Karpas-422 (cell line): ENCODE data around the gene MPPED1. TPM values are rescaled to one million over a fixed set of nuclear protein-coding genes. Genes with fewer than 3 reads are reported as not detected.

Experiments used
- DNase-seq: peaks from one replicate; pipeline ENCODE4 v3.0.0-alpha.2; 2015
- H2AFZ ChIP-seq: fragments of 200-600 bp; sonication (generic); 2 replicates; pipeline ENCODE4 v1.6.1; 2014; ENCODE audit warnings: antibody characterized with exemption, low read length, mixed read lengths
- H3K27ac ChIP-seq: fragments of 200-600 bp; sonication (generic); 2 replicates; pipeline ENCODE4 v1.5.1; 2014; ENCODE audit warnings: mild to moderate bottlenecking, low read length, moderate library complexity
- H3K27me3 ChIP-seq: fragments of 200-600 bp; sonication (generic); 2 replicates; pipeline ENCODE4 v1.6.1; 2014; ENCODE audit warnings: low read length, mixed read lengths
- H3K36me3 ChIP-seq: fragments of 200-600 bp; sonication (generic); 2 replicates; pipeline ENCODE4 v1.6.1; 2014; ENCODE audit warnings: low read length, mixed read lengths; ENCODE audit not compliant: insufficient read depth
- H3K4me1 ChIP-seq: fragments of 200-600 bp; sonication (generic); 2 replicates; pipeline ENCODE4 v1.6.1; 2014; ENCODE audit warnings: mild to moderate bottlenecking, low read length, mixed read lengths
- H3K4me2 ChIP-seq: fragments of 200-600 bp; sonication (generic); 2 replicates; pipeline ENCODE4 v1.6.1; 2014; ENCODE audit warnings: low read length, low read depth, mild to moderate bottlenecking; ENCODE audit not compliant: poor library complexity, severe bottlenecking
- H3K4me3 ChIP-seq: fragments of 200-600 bp; sonication (generic); 2 replicates; pipeline ENCODE4 v1.5.1; 2014; ENCODE audit warnings: mild to moderate bottlenecking, antibody characterized with exemption, low read length, mixed read lengths
- H3K79me2 ChIP-seq: fragments of 200-600 bp; sonication (generic); 2 replicates; pipeline ENCODE4 v1.6.1; 2014; ENCODE audit warnings: mild to moderate bottlenecking, low read length, mixed read lengths
- H3K9ac ChIP-seq: fragments of 200-600 bp; sonication (generic); 2 replicates; pipeline ENCODE4 v1.6.0; 2014; ENCODE audit warnings: low read length
- H3K9me2 ChIP-seq: fragments of 200-600 bp; sonication (generic), shearing (Covaris generic); replicated peaks from 2 replicates; pipeline ENCODE4 v1.6.0; 2014; ENCODE audit warnings: mild to moderate bottlenecking, low read length, moderate library complexity; ENCODE audit not compliant: insufficient read depth
- H3K9me3 ChIP-seq: fragments of 300-700, 200-600 bp; sonication (generic); 2 replicates; pipeline ENCODE4 v1.6.1; 2014; ENCODE audit warnings: low read length, mixed read lengths
- H4K20me1 ChIP-seq: fragments of 200-600 bp; sonication (generic); 2 replicates; pipeline ENCODE4 v1.6.1; 2014; ENCODE audit warnings: mild to moderate bottlenecking, antibody characterized with exemption, low read length, low read depth; ENCODE audit not compliant: insufficient read depth
- total RNA-seq: library from RNA; depleted of rRNA; stranded (reverse); fragments of >200 nt; shearing (Covaris generic); gene quantifications from 2 replicates; pipeline ENCODE4 v1.2.3, GENCODE V29; 2014; ENCODE audit warnings: low replicate concordance

The MPPED1 gene
- total RNA-seq, 1 experiment from 2014 or later, result 0.15 TPM

DNA sequence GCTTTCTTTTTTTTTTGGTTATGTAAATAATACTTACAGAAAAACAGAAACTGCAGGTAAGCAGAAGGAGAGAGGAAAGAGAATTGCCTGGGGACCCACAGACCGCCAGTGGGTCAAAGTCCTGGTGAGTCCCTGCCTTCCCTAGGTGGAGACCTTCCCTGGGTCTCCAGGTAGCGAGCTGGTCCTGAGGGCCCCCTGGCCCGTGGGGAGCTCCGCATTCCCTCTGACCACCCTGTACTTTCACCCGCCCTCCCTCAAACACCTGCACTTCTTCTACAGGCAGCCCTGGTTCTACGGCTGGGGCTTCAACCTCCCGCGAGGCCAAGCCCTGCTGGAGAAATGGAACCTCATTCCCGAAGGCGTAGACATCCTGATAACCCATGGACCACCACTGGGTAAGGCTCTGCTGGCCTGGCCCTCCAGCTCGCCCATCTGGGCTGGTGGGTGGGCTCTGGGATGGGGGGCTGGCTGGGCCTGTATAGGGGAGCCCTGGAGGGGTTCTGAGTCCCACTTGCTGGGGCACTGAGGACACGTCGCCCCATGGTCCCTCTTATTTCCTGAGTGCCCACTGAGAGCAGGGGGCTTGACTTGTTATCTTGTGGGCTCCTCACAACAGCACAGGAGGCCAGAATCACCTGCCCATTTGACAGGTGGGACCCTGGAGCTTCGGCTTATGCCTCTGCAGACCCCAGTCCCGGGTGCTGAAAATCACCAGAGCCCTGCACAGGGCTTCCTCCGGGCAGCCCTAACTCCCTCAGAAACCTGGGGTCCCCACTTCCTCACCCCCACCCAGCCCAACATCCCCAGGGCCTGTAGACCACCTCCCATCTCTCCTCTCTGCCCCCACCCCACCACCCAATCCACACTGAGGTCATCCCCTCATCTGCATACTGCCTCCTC lies 86.4 kb downstream of the MPPED1 start:
- Histone ChIP-seq H3K9me2 (no peaks in the 10 kb centered on the region), H3K4me2 (no peak overlapping the region), H3K36me3 (no peaks in the 10 kb centered on the region), H3K4me1 (no peaks in the 10 kb centered on the region), H3K9ac (no peak overlapping the region), H3K79me2 (no peaks in the 10 kb centered on the region), H3K9me3 (peaks cover 8% of the 10 kb centered on the region; the same call in 1 of the 2 replicates), H4K20me1 (no peaks in the 10 kb centered on the region), H3K4me3 (no peak overlapping the region), H2AFZ (no peak overlapping the region), H3K27ac (no peak overlapping the region), H3K27me3 (no peaks in the 10 kb centered on the region)
- no peak for DNase-seq

GRCh38 chr22:43498856-43499253 lies 87.0 kb downstream of the MPPED1 start:
- DNase-seq, result no peak
- Histone ChIP-seq H2AFZ (no peak overlapping the region), H3K4me1 (no peaks in the 10 kb centered on the region), H3K9me3 (peaks cover 8% of the 10 kb centered on the region; the same call in 1 of the 2 replicates), H3K9ac (no peak overlapping the region), H3K79me2 (no peaks in the 10 kb centered on the region), H3K9me2 (no peaks in the 10 kb centered on the region), H3K27me3 (no peaks in the 10 kb centered on the region), H4K20me1 (no peaks in the 10 kb centered on the region), H3K4me2 (no peak overlapping the region), H3K4me3 (no peak overlapping the region), H3K36me3 (no peaks in the 10 kb centered on the region), H3K27ac (no peak overlapping the region)

- H4K20me1 ChIP-seq, result no peaks in the 10 kb centered on the region
- H3K79me2 ChIP-seq, result no peaks in the 10 kb centered on the region
- H3K9me2 ChIP-seq, result no peaks in the 10 kb centered on the region
- no peaks in the 10 kb centered on the region for H3K27me3 ChIP-seq
- H3K4me1 ChIP-seq, result no peaks in the 10 kb centered on the region
- no peak overlapping the region for H3K27ac ChIP-seq
- H3K9ac ChIP-seq, result no peak overlapping the region
- DNase-seq, result no peak
- no peak overlapping the region for H3K4me3 ChIP-seq
- no peaks in the 10 kb centered on the region for H3K36me3 ChIP-seq
- H3K9me3 ChIP-seq, result peaks cover 8% of the 10 kb centered on the region; the same call in 1 of the 2 replicates
- no peak overlapping the region for H2AFZ ChIP-seq
- H3K4me2 ChIP-seq, result no peak overlapping the region
Measured at GRCh38 chr22:43500792-43501785, 89.3 kb downstream of the MPPED1 start.

DNA sequence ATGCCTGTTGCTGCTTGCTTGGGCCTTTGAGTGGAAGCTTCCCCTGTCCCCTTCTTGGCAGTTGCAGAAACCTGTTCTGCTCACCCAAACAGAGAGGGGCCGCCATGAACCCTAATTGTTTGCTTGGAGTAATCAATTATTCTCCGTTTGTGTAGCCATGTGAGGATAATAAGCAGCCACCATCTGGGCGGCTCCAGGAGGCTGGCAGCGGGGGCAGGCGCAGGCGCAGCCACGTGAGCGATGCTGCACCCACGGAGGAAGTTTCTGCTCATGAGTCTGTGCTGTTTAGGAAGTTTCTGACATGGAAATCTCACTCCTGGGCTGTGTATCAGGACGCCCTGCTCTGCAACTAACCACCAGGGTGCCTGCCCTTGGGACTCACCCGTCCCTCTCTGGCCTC lies 90.1 kb downstream of the MPPED1 start:
- no peaks in the 10 kb centered on the region for H4K20me1 ChIP-seq
- no peak overlapping the region for H3K4me2 ChIP-seq
- no peak for DNase-seq
- no peak overlapping the region for H3K9ac ChIP-seq
- H3K27ac ChIP-seq, result no peak overlapping the region
- H3K9me2 ChIP-seq, result no peaks in the 10 kb centered on the region
- H3K9me3 ChIP-seq, result peaks cover 8% of the 10 kb centered on the region; the same call in 1 of the 2 replicates
- no peak overlapping the region for H3K4me3 ChIP-seq
- no peaks in the 10 kb centered on the region for H3K27me3 ChIP-seq
- no peaks in the 10 kb centered on the region for H3K36me3 ChIP-seq
- no peaks in the 10 kb centered on the region for H3K79me2 ChIP-seq
- H3K4me1 ChIP-seq, result no peaks in the 10 kb centered on the region
- no peak overlapping the region for H2AFZ ChIP-seq

GRCh38 chr22:43502306-43502874 lies 90.6 kb downstream of the MPPED1 start:
- Histone ChIP-seq H4K20me1 (no peaks in the 10 kb centered on the region), H3K79me2 (no peaks in the 10 kb centered on the region), H3K36me3 (no peaks in the 10 kb centered on the region), H3K9me2 (no peaks in the 10 kb centered on the region), H3K9ac (no peak overlapping the region), H3K27ac (no peak overlapping the region), H3K27me3 (no peaks in the 10 kb centered on the region), H3K4me2 (no peak overlapping the region), H2AFZ (no peak overlapping the region), H3K4me3 (no peak overlapping the region), H3K9me3 (peaks cover 5% of the 10 kb centered on the region; the same call in 1 of the 2 replicates), H3K4me1 (no peaks in the 10 kb centered on the region)
- DNase-seq, result no peak

- Histone ChIP-seq H3K27ac (no peak overlapping the region), H3K4me1 (no peaks in the 10 kb centered on the region), H3K4me3 (no peak overlapping the region), H3K36me3 (no peaks in the 10 kb centered on the region), H4K20me1 (no peaks in the 10 kb centered on the region), H3K79me2 (no peaks in the 10 kb centered on the region), H3K27me3 (no peaks in the 10 kb centered on the region), H3K9ac (no peak overlapping the region), H2AFZ (no peak overlapping the region), H3K9me3 (no peaks in the 10 kb centered on the region), H3K9me2 (no peaks in the 10 kb centered on the region), H3K4me2 (no peak overlapping the region)
- DNase-seq, result no peak
Measured at GRCh38 chr22:43504068-43504467, 92.3 kb downstream of the MPPED1 start.

DNA sequence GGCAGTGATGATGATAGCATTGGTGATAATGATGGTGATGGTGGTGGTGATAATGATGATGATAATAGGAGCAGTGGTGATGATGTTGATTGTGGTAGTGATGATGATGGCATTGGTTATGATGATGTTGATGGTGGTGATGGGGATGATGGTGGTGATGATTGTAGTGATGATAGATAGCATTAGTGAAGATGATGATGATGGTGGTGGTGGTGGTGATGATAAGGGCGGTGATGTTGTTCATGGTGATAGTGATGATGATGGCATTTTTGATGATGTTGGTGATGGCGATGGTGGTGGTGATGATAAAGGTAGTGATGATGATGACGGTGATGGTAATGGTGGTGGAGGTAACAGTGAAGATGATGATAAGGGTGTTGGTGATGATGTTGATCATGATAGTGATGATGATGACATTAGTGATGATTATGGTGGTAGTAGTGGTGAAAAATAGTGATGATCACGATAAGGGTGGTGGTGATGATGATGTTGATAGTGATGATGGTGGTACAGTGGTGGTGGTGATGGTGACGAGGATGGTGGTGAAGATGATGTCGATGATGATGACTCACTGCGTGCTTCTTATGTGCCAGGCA lies 93.0 kb downstream of the MPPED1 start:
- Histone ChIP-seq H3K9me2 (no peaks in the 10 kb centered on the region), H2AFZ (no peak overlapping the region), H3K4me1 (no peaks in the 10 kb centered on the region), H3K27ac (no peak overlapping the region), H3K4me2 (no peak overlapping the region), H3K79me2 (no peaks in the 10 kb centered on the region), H3K9ac (no peak overlapping the region), H3K27me3 (no peaks in the 10 kb centered on the region), H3K36me3 (no peaks in the 10 kb centered on the region), H3K9me3 (no peaks in the 10 kb centered on the region), H4K20me1 (no peaks in the 10 kb centered on the region), H3K4me3 (no peak overlapping the region)
- no peak for DNase-seq
